IPS-NIHi11 (cell line): ENCODE data around the gene GRK3.
"Not testable (repeated sequence)": the region's sequence is repeated elsewhere in the genome, so short reads cannot be mapped to it uniquely, and the experiment has no call there.

Experiments
- DNase-seq: peaks from one replicate; pipeline ENCODE4 v3.0.0; 2012; ENCODE audit warnings: mixed read lengths, low spot score

Gene GRK3

GRCh38 chr22:25564320-25564978 is at the start of gene GRK3:
Gene GRK3 (plus strand): TSS chr22:25564675. CDS start chr22:25565041, 366 bp downstream.
- peak; percentile 85 for DNase-seq

GRCh38 chr22:25518000-25518663 is 46.3 kb upstream of the GRK3 start:
- DNase-seq = no peak

GRCh38 chr22:25525376-25525775 is 39.1 kb upstream of the GRK3 start:
- DNase-seq = no peak

- DNase-seq = not testable (repeated sequence)
Measured at GRCh38 chr22:25525804-25526584, 38.5 kb upstream of the GRK3 start.

GRCh38 chr22:25527016-25527415 is 37.5 kb upstream of the GRK3 start:
- not testable (repeated sequence) for DNase-seq

- DNase-seq = not testable (repeated sequence)
Measured at GRCh38 chr22:25528068-25528467, 36.4 kb upstream of the GRK3 start.

GRCh38 chr22:25529059-25529458 is 35.4 kb upstream of the GRK3 start:
- not testable (repeated sequence) for DNase-seq

GRCh38 chr22:25529541-25530137 is 34.8 kb upstream of the GRK3 start:
- not testable (repeated sequence) for DNase-seq

- DNase-seq = not testable (repeated sequence)
Measured at GRCh38 chr22:25531677-25532076, 32.8 kb upstream of the GRK3 start.

- no peak for DNase-seq
Measured at GRCh38 chr22:25534724-25535123, 29.8 kb upstream of the GRK3 start.

- no peak for DNase-seq
Measured at GRCh38 chr22:25536589-25536988, 27.9 kb upstream of the GRK3 start.

- no peak for DNase-seq
Measured at GRCh38 chr22:25540166-25540907, 24.1 kb upstream of the GRK3 start.

GRCh38 chr22:25540908-25541660 is 23.4 kb upstream of the GRK3 start:
- no peak for DNase-seq

- DNase-seq = no peak
Measured at GRCh38 chr22:25542191-25542590, 22.3 kb upstream of the GRK3 start.

- DNase-seq = no peak
Measured at GRCh38 chr22:25542720-25543402, 21.6 kb upstream of the GRK3 start.

GRCh38 chr22:25545146-25545545 is 19.3 kb upstream of the GRK3 start:
- DNase-seq = no peak

- no peak for DNase-seq
Measured at GRCh38 chr22:25545672-25546071, 18.8 kb upstream of the GRK3 start.

GRCh38 chr22:25546242-25546641 is 18.2 kb upstream of the GRK3 start:
- DNase-seq = no peak

- no peak for DNase-seq
Measured at GRCh38 chr22:25546751-25547150, 17.7 kb upstream of the GRK3 start.

GRCh38 chr22:25548866-25549464 is 15.5 kb upstream of the GRK3 start:
- DNase-seq = no peak
